ENCODE data around the gene CRPPA. TPM values are rescaled to one million over a fixed set of nuclear protein-coding genes. Genes with fewer than 3 reads are reported as not detected.

CRPPA gene
- total RNA-seq, 2 donors from 2014 or later = 1.4 to 2.1 TPM

DNA sequence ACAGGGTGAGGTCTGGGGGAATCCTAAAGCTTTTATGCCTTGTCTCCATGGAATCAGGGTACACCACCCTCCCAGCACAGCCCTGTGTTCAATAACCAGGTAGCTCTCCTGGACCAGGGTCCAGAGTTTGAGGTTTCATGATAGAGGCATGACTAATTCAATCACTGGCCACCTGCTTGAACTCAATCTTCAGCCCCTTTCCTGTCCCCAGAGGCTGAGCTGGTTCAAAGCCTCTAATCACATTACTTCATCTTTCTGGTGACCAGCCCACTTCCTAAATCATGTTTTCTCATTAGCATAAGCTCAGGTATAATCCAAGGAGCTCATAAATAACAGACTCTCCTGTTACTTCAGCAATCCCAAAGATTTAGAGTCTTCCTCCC, 20.5 kb downstream of the CRPPA start:
- DNase-seq (ENCODE audit: low spot score) = no peak
- H3K36me3 ChIP-seq = no peaks in the 10 kb centered on the region
- no peak for ATAC-seq (ENCODE audit: insufficient number of reproducible peaks, low FRiP score, low read depth)

DNA sequence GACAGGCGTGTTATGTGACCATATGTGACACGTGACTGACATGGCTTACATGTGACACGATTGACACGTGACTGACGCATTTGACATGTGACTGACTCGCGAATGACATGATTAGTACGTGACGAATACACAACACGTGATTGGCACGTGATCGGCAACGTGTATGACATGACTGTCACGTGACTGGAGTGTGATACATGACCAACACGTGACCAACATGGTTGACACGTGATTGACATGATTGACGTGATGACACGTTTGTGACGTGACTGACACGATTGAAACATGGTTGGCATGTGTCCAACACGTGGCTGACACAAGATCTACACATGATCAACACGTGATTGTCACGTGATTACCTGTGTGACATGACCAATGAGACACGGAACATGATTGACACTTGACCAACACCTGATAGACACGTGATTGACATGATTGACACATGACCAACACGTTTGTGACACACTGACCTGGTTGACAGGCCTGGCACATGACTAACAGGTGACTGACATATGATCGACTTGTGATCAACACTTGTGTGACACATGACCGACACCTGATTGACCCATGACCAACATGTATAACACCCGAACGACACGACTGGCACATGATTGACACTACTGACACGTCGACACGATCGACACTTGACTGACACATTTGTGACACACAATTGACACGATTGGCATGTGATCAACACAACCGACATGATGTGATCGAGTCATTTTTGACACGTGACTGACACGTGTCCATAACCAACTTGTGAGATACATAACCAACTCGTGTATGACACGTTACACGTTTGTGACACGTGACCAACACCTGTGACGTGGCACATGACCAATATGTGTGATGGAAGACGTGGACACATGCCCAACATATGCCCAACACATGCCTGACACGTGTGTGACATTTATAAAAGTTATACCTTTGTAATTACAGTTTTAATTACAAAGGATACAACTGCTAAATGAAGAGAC, 21.1 kb downstream of the CRPPA start:
- Histone ChIP-seq H3K4me1 (ENCODE audit: control insufficient read depth in 1 of 2, low read depth in 2 of 2) (no peaks in the 10 kb centered on the region), H3K27me3 (replicated peaks; ENCODE audit: insufficient read depth) (no peaks in the 10 kb centered on the region), H3K4me3 (no peak overlapping the region), H3K27ac (no peak overlapping the region), H3K36me3 (no peaks in the 10 kb centered on the region), H3K9me3 (peaks cover 7% of the 10 kb centered on the region)
- DNase-seq (ENCODE audit: low spot score) (no peak), ATAC-seq (ENCODE audit: insufficient number of reproducible peaks, low FRiP score, low read depth) (no peak)
- TF ChIP-seq, protein P1, sequence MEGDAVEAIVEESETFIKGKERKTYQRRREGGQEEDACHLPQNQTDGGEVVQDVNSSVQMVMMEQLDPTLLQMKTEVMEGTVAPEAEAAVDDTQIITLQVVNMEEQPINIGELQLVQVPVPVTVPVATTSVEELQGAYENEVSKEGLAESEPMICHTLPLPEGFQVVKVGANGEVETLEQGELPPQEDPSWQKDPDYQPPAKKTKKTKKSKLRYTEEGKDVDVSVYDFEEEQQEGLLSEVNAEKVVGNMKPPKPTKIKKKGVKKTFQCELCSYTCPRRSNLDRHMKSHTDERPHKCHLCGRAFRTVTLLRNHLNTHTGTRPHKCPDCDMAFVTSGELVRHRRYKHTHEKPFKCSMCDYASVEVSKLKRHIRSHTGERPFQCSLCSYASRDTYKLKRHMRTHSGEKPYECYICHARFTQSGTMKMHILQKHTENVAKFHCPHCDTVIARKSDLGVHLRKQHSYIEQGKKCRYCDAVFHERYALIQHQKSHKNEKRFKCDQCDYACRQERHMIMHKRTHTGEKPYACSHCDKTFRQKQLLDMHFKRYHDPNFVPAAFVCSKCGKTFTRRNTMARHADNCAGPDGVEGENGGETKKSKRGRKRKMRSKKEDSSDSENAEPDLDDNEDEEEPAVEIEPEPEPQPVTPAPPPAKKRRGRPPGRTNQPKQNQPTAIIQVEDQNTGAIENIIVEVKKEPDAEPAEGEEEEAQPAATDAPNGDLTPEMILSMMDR (IDR thresholded peaks at IDR 0.05) = no peak

More for the DNA sequence above, 20.5 kb downstream of the CRPPA start:
- peaks cover 7% of the 10 kb centered on the region for H3K9me3 ChIP-seq
- H3K4me1 ChIP-seq (ENCODE audit: control insufficient read depth in 1 of 2, low read depth in 2 of 2) = no peaks in the 10 kb centered on the region
- H3K27ac ChIP-seq = no peak overlapping the region
- H3K4me3 ChIP-seq = no peak overlapping the region
- TF ChIP-seq, protein P1 (IDR thresholded peaks at IDR 0.05) = no peak
- no peaks in the 10 kb centered on the region for H3K27me3 ChIP-seq (replicated peaks; ENCODE audit: insufficient read depth)

DNA sequence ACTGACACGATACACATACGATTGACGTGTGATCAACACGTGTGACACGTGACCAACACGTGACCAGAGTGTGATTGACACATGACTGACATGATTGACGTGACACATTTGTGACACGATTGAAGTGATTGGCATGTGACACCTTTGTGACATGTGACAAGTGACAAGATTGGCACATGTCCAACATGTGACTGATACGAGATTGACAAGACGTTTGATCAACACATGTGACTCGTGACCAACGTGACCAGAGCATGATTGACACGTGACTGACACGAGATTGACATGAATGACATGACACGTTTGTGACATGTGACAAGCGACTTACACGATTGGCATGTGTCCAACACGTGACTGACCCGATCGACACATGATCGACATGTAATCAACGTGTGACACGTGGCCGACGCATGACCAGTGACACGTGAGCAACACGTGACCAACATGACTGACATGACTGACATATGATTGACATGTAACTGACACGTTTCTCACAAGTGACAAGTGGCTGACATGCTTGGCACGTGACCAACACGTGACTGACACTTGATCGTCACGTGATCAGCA, 22.0 kb downstream of the CRPPA start:
- Histone ChIP-seq H3K4me3 (no peak overlapping the region), H3K27ac (no peak overlapping the region), H3K4me1 (ENCODE audit: control insufficient read depth in 1 of 2, low read depth in 2 of 2) (no peaks in the 10 kb centered on the region), H3K36me3 (no peaks in the 10 kb centered on the region), H3K27me3 (replicated peaks; ENCODE audit: insufficient read depth) (no peaks in the 10 kb centered on the region), H3K9me3 (peaks cover 7% of the 10 kb centered on the region)
- no peak for ATAC-seq (ENCODE audit: insufficient number of reproducible peaks, low FRiP score, low read depth)
- TF ChIP-seq, protein P1 (IDR thresholded peaks at IDR 0.05) = no peak
- no peak for DNase-seq (ENCODE audit: low spot score)

DNA sequence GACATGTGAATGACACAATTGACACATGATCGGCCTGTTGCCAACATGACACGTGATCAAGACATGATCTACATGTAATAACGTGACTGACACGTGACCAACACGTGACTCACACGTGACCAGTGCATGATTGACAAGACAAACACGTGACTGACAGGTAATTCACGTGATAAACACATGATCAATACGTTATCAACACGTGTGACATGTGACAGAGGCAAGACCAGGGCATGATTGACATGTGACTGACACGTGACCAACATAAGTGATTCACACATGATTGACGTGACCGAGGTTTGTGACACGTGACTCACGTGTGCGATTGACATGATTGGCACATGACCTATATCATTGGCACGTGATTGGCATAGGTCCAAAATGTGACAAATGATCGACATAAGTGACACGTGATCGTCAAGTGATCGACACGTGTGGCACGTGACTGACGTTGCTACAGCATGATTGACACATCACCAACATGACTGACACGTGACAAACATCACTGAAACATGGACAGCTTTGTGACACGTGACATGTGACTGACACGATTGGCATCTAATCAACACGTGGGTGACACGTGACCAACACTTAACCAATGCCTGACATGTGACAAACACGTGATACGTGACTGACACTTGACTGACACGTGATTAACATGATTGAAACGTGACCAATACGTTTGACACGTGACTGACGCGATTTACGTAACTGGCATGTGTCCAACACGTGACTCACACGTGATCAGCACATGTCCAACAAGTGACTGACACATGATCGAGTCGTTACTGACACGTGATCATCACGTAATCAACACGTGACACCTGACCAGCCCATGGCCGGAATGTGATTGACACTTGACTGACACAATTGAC, 23.0 kb downstream of the CRPPA start:
- ATAC-seq (ENCODE audit: insufficient number of reproducible peaks, low FRiP score, low read depth) (no peak), DNase-seq (ENCODE audit: low spot score) (no peak)
- no peaks in the 10 kb centered on the region for H3K4me1 ChIP-seq (ENCODE audit: control insufficient read depth in 1 of 2, low read depth in 2 of 2)
- H3K9me3 ChIP-seq = peaks cover 5% of the 10 kb centered on the region
- H3K4me3 ChIP-seq = no peak overlapping the region
- TF ChIP-seq, protein P1 (IDR thresholded peaks at IDR 0.05) = no peak
- H3K27me3 ChIP-seq (replicated peaks; ENCODE audit: insufficient read depth) = no peaks in the 10 kb centered on the region
- no peak overlapping the region for H3K27ac ChIP-seq
- no peaks in the 10 kb centered on the region for H3K36me3 ChIP-seq

Data from thoracic aorta (tissue), 2 donors.